Esophagus muscularis mucosa (tissue), 4 donors: ENCODE measurements around the gene LSS. TPM values are rescaled to one million over a fixed set of nuclear protein-coding genes. Genes with fewer than 3 reads are reported as not detected.
A peak's percentile ranks its signal among the peaks of the same experiment; 100 is the strongest.
"Not testable (repeated sequence)": the region's sequence is repeated elsewhere in the genome, so short reads cannot be mapped to it uniquely, and the experiment has no call there.

ENCODE experiments used
- DNase-seq: peaks from one replicate; pipeline ENCODE4 v3.0.0-alpha.2; 2017; ENCODE audit errors: extremely low spot score
- H3K27ac ChIP-seq, 4 donors: fragments of 200-600 bp; sonication (generic); replicated peaks in 1 of 4; 1 replicate in 3 of 4; 2 replicates in 1 of 4; pipeline ENCODE4 v1.5.1; 2016 to 2019; ENCODE audit warnings: mild to moderate bottlenecking in 1 of 4
- H3K27me3 ChIP-seq, 4 donors: fragments of 200-600 bp; sonication (generic); one replicate each; pipeline versions ENCODE4 v1.5.1 to v1.6.0; 2016 to 2019
- H3K36me3 ChIP-seq, 4 donors: fragments of 200-600 bp; sonication (generic); one replicate each; pipeline ENCODE4 v1.5.1; 2016 to 2019
- H3K4me1 ChIP-seq, 4 donors: fragments of 200-600 bp; sonication (generic); one replicate each; pipeline ENCODE4 v1.5.1; 2016 to 2019
- H3K4me3 ChIP-seq, 4 donors: fragments of 200-600 bp; sonication (generic); 1 replicate in 2 of 4; 2 replicates in 2 of 4; pipeline ENCODE4 v1.5.1; 2016 to 2019; ENCODE audit warnings: mild to moderate bottlenecking in 4 of 4, moderate library complexity in 1 of 4
- H3K9me3 ChIP-seq, 4 donors: fragments of 200-600 bp; sonication (generic); 1 replicate in 3 of 4; 2 replicates in 1 of 4; pipeline ENCODE4 v1.5.1; 2016 to 2019
- EP300 ChIP-seq: sonication (generic); formaldehyde crosslinking; IDR thresholded peaks from one replicate; pipeline ENCODE4 v1.6.1; 2017; ENCODE audit warnings: antibody characterized with exemption
- POLR2A ChIP-seq: fragments of 450-650 bp; IDR thresholded peaks from one replicate; pipeline ENCODE4 v1.6.1; 2017; ENCODE audit warnings: antibody characterized with exemption, moderate library complexity, mild to moderate bottlenecking, low read depth
- POLR2AphosphoS5 ChIP-seq, 2 donors: sonication (generic); formaldehyde crosslinking; IDR thresholded peaks; one replicate each; pipeline ENCODE4 v1.6.1; 2017; ENCODE audit warnings: antibody characterized with exemption in 2 of 2
- WGBS: methylation state at CpG from one replicate; pipeline ENCODE4 v1.1.5; 2018; 5-methylcytosine and 5-hydroxymethylcytosine counted together
- intact Hi-C: fragments of 100-400 bp; cut with DNase I; formaldehyde crosslinking; loops from one replicate; pipeline ENCODE4 v1.15.1; 2023
- total RNA-seq, 4 donors: library from RNA; depleted of rRNA; stranded (reverse); fragments of >200 nt; gene quantifications; one replicate each; pipeline versions ENCODE4 v1.1.0 to v1.2.1, GENCODE V29; 2016
- TF ChIP-seq, protein P1 (sequence below), 3 experiments: fragments of 200-600 bp in 2 of 3; fragments of 450-650 bp in 1 of 3; sonication (generic) in 2 of 3; IDR thresholded peaks; one replicate each; pipeline ENCODE4 v1.5.1; 2017 to 2019; ENCODE audit warnings: antibody characterized with exemption in 3 of 3, mild to moderate bottlenecking in 2 of 3, moderate library complexity in 1 of 3

The LSS gene
- total RNA-seq, 4 donors from 2014 or later, result 45.3 to 66.3 (median 53.1) TPM

DNA sequence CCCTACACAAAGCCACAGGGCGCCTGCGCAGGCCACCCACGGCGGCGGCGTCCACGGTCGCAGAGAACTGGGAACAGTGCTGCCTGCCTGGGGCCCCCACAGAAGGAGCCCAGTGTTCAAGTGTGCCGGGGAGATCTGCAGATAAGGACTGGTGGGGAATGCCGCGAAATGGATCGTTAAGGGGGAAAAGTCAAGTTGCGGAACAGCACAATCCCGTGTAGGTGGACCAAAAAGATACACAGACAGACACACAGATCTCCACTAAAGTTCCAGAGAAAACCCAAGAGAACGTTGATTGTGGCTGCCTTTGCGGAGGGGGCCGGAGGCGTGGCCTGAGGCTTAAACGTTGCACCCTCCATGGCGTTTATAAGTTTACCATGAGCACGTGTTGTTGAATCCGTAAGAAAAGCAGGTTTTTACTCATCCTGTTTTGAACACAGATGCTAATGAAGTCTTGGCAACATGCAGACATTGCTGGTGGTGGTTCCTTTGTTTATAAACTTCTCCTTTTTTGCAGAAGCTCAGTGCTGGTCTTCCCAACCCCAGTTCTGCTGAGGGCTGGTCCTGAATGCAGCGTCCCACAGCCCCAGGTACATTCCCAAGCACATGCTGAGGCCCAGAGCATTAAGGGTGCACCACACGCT, 48.4 kb downstream of the LSS start:
- no peak for TF ChIP-seq POLR2AphosphoS5 (IDR thresholded peaks at IDR 0.05)
- TF ChIP-seq POLR2A, result no peak
- no peak for TF ChIP-seq EP300
- TF ChIP-seq, protein P1, sequence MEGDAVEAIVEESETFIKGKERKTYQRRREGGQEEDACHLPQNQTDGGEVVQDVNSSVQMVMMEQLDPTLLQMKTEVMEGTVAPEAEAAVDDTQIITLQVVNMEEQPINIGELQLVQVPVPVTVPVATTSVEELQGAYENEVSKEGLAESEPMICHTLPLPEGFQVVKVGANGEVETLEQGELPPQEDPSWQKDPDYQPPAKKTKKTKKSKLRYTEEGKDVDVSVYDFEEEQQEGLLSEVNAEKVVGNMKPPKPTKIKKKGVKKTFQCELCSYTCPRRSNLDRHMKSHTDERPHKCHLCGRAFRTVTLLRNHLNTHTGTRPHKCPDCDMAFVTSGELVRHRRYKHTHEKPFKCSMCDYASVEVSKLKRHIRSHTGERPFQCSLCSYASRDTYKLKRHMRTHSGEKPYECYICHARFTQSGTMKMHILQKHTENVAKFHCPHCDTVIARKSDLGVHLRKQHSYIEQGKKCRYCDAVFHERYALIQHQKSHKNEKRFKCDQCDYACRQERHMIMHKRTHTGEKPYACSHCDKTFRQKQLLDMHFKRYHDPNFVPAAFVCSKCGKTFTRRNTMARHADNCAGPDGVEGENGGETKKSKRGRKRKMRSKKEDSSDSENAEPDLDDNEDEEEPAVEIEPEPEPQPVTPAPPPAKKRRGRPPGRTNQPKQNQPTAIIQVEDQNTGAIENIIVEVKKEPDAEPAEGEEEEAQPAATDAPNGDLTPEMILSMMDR (IDR thresholded peaks at IDR 0.05), result no peak
- Histone ChIP-seq H3K27me3 (peaks cover 0 to 20% (median 0%) of the 10 kb centered on the region in 4 donors), H3K27ac (no peak overlapping the region), H3K4me1 (peaks cover 0 to 27% (median 5%) of the 10 kb centered on the region in 4 donors), H3K36me3 (peaks cover 0 to 4% (median 0%) of the 10 kb centered on the region in 4 donors), H3K4me3 (no peak overlapping the region), H3K9me3 (no peaks in the 10 kb centered on the region)
- peak; percentile 90 for DNase-seq
- 81% methylated on average over 23 of the region's 24 CpGs for WGBS
- intact Hi-C loops, result loop anchor here (5.0 kb wide), 1 partner anchor 33 kb away; no protein-coding TSS in a partner anchor

DNA sequence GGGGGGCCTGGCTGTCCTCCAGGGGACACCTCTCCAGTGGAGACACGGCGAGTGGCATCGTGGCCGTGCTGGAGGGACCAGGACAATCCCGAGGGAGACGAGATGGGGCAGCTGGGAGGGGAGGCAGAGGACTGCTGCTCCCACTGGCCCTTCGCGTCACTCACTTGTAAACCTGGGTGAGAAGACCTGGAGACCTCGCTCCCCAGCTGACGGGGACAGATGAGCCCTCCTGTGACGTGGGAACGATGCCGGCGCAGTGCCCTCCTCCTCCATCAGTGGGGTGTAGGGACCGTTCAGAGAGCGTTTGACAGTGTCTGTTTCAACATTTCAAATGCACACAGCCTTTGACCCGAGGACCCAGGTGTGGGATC, 48.9 kb downstream of the LSS start:
- DNase-seq, result no peak
- H3K4me3 ChIP-seq, result no peak overlapping the region
- peaks cover 0 to 4% (median 0%) of the 10 kb centered on the region in 4 donors for H3K36me3 ChIP-seq
- TF ChIP-seq EP300, result no peak
- no peak for TF ChIP-seq POLR2AphosphoS5 (IDR thresholded peaks at IDR 0.05)
- TF ChIP-seq, protein P1 (IDR thresholded peaks at IDR 0.05), result no peak
- peaks cover 0 to 22% (median 5%) of the 10 kb centered on the region in 4 donors for H3K4me1 ChIP-seq
- 88% methylated on average over 14 of the region's 17 CpGs for WGBS
- H3K27ac ChIP-seq, result no peak overlapping the region
- peaks cover 0 to 16% (median 0%) of the 10 kb centered on the region in 4 donors for H3K27me3 ChIP-seq
- H3K9me3 ChIP-seq, result peaks cover 0 to 2% (median 0%) of the 10 kb centered on the region in 4 donors
- intact Hi-C loops, result loop anchor here (5.0 kb wide), 1 partner anchor 32 kb away; no protein-coding TSS in a partner anchor

DNA sequence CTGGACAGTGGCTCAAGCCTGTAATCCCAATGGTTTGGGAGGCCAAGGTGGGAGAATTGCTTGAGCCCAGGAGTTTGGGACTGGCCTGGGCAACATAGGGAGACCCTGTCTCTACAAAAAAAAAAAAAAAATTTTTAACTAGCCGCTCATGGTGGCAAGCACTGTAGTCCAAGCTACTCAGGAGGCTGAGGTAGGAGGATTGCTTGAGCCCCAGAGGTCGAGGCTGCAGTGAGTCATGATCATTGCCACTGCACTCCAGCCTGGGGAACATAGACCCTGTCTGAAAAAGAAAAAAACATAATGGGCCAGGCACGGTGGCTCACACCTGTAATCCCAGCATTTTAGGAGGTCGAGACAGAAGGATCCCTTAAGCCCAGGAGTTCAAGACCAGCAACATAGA, 49.6 kb downstream of the LSS start:
- Histone ChIP-seq H3K9me3 (peaks cover 0 to 5% (median 0%) of the 10 kb centered on the region in 4 donors), H3K4me3 (no peak overlapping the region), H3K27me3 (peaks cover 0 to 9% (median 0%) of the 10 kb centered on the region in 4 donors), H3K36me3 (peaks cover 0 to 4% (median 0%) of the 10 kb centered on the region in 4 donors), H3K27ac (no peak overlapping the region), H3K4me1 (peaks cover 0 to 19% (median 4%) of the 10 kb centered on the region in 4 donors)
- DNase-seq, result no peak
- WGBS, result 88% methylated on average over 4 of the region's 4 CpGs
- TF ChIP-seq, protein P1 (IDR thresholded peaks at IDR 0.05), result no peak
- no peak for TF ChIP-seq POLR2A
- no peak for TF ChIP-seq EP300
- no peak for TF ChIP-seq POLR2AphosphoS5 (IDR thresholded peaks at IDR 0.05)
- intact Hi-C loops, result no loop called here

DNA sequence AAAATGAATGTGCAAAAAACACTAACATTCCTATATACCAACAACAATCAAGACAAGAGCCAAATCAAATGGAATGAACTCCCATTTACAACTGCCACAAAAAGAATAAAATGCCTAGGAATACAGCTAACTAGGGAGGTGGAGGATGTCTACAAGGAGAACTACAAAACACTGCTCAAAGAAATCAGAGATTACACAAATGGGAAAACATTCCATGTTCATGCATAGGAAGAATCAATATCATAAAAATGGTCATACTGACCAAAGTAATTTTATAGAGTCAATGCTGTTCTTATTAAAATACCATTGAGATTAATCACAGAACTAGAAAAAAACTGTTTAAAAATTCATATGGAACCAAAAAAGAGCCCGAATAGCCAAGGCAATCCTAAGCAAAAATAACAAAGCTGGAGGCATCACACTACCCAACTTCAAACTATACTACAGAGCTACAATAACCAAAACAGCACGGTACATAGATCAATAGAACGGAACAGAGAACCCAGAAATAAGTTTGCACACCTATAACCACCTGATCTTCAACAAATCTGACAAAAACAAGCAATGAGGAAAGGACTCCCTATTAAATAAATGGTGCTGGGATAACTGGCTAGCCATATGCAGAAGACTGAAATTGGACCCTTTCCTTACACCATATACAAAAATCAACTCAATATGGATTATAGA, 52.0 kb downstream of the LSS start:
- H3K4me3 ChIP-seq, H3K36me3 ChIP-seq, intact Hi-C loops, H3K4me1 ChIP-seq, H3K27ac ChIP-seq, H3K9me3 ChIP-seq, DNase-seq: not testable (repeated sequence)
- peaks cover 0 to 16% (median 0%) of the 10 kb centered on the region in 4 donors for H3K27me3 ChIP-seq
- 95% methylated on average over 3 of the region's 3 CpGs for WGBS

DNA sequence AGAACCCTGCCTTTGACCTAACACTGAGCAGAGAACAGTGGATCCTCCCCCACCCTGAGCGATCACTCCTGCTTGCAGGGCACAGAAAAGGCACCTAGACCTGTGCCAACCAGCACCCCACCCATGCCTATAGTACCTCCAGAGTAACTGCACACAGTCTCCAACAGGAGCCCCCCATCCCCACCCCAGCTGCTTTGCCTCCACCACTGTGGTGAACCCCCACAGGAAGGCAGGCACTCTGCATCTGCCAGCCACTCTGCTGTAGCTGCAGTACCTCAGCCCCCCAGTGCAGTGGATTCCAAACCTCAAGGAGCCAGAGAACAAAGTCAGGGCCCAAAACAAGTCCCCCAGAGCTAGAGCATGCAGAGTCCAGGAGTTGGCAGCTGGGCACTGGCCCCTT, 55.0 kb downstream of the LSS start:
- TF ChIP-seq EP300, result no peak
- TF ChIP-seq, protein P1 (IDR thresholded peaks at IDR 0.05), result no peak
- no peak for TF ChIP-seq POLR2A
- no peak for TF ChIP-seq POLR2AphosphoS5 (IDR thresholded peaks at IDR 0.05)
- H3K4me3 ChIP-seq, result no peak overlapping the region
- H3K27me3 ChIP-seq, result peaks cover 0 to 22% (median 0%) of the 10 kb centered on the region in 4 donors
- intact Hi-C loops, result no loop called here
- H3K27ac ChIP-seq, result no peak overlapping the region
- H3K36me3 ChIP-seq, result no peaks in the 10 kb centered on the region
- WGBS, result no CpG with 5 or more reads among the region's 1 CpG
- peaks cover 0 to 5% (median 0%) of the 10 kb centered on the region in 4 donors for H3K9me3 ChIP-seq
- no peak for DNase-seq
- H3K4me1 ChIP-seq, result no peaks in the 10 kb centered on the region
